GM13976 (cell line): ENCODE data around the gene MCM7.

Experiments used
- DNase-seq: peaks from one replicate; pipeline ENCODE4 v3.0.0; 2012; ENCODE audit warnings: low spot score
- in situ Hi-C: fragments of 300-500 bp; cut with MboI; formaldehyde crosslinking; loops from one replicate; pipeline ENCODE4 v1.12.0; 2022; ENCODE audit warnings: low sequenced_read_pairs, mixed read lengths, inconsistent platforms; ENCODE audit not compliant: unreplicated experiment
- TF ChIP-seq, protein P1 (sequence below): IDR thresholded peaks from 2 replicates; pipeline ENCODE4 v1.5.1; 2012; ENCODE audit warnings: borderline replicate concordance, mild to moderate bottlenecking; ENCODE audit not compliant: insufficient read depth; ENCODE audit errors: extremely low read depth, missing control alignments, control extremely low read depth

The MCM7 gene

GRCh38 chr7:100127866-100128636 lies 26.9 kb upstream of the MCM7 start:
- DNase-seq: no peak
- in situ Hi-C loops: no loop called here
- TF ChIP-seq, protein P1, sequence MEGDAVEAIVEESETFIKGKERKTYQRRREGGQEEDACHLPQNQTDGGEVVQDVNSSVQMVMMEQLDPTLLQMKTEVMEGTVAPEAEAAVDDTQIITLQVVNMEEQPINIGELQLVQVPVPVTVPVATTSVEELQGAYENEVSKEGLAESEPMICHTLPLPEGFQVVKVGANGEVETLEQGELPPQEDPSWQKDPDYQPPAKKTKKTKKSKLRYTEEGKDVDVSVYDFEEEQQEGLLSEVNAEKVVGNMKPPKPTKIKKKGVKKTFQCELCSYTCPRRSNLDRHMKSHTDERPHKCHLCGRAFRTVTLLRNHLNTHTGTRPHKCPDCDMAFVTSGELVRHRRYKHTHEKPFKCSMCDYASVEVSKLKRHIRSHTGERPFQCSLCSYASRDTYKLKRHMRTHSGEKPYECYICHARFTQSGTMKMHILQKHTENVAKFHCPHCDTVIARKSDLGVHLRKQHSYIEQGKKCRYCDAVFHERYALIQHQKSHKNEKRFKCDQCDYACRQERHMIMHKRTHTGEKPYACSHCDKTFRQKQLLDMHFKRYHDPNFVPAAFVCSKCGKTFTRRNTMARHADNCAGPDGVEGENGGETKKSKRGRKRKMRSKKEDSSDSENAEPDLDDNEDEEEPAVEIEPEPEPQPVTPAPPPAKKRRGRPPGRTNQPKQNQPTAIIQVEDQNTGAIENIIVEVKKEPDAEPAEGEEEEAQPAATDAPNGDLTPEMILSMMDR: no peak

DNA sequence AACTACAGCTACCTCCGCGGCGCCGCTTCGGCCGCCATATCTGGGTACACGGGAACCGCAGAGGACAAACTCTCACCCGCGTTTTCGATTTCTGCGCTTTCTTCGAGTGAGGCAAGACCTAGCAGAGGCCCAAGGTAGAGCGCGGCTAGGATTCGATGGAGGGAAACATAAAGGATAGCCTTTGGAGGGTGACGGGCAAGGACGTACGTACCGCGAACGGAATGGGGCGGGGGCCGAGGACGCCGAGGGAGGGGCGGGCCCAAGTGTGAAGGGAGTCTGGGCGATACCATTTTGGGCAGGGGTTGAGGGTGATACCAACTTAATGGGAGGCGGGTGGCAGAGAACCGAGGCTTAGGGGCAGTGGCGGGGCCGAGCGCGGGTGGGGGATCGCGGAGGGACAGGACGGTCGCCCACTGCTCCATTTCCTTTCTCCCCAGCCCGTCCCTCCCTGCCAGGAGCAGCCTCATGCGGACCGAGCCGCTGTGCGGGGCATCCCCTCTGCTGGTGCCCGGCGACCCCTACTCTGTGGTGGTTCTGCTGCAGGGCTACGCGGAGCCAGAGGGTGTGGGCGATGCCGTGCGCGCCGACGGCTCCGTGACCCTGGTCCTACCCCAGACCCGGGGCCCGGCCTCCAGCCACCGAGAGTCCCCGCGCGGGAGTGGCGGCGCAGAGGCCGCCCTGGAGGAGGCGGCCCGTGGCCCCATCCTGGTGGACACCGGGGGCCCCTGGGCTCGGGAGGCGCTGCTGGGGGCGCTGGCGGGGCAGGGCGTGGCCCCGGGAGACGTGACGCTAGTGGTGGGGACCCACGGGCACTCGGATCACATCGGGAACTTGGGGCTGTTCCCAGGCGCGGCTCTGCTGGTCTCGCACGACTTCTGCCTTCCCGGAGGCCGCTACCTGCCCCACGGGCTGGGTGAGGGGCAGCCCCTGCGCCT lies 26.0 kb upstream of the MCM7 start, which contains the start of gene MBLAC1:
MBLAC1 (plus strand) TSS at position 37 of the 935 bp plus-strand sequence; CDS start at position 466, 429 bp downstream.
- DNase-seq: peak; percentile 93
- TF ChIP-seq, protein P1: no peak
- in situ Hi-C loops: no loop called here

DNA sequence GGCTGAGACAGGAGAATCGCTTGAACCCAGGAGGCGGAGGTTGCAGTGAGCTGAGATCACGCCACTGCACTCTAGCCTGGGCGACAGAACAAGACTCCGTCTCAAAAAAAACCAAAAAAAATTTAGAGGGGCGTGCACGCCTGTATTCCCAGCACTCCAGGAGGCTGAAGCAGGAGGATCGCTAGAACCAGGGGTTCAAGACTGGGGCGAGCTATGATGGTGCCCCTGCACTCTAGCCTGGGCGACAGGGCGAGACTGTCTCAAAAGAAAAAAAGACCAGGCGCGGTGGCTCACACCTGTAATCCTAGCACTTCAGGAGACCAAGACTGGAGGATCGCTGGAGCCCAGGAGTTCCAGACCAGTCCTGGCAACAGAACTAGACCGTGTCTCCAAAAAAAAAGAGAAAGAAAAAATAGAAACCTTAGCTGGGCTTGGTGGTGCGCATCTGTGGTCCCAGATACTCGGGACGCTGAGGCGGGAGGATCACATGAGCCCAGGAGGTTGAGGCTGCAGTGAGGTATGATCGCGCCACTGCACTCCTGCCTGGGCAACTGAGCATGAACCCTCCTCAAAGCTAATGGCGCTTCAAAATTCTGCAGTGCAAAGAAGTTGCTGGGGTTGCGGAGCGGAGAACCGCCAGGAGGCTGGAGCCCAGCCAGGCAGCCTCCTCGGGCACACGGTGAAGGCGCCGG lies 25.2 kb upstream of the MCM7 start:
- no peak for DNase-seq
- TF ChIP-seq, protein P1: no peak
- in situ Hi-C loops: no loop called here

- in situ Hi-C loops: no loop called here
- TF ChIP-seq, protein P1: no peak
- DNase-seq: no peak
Observed at GRCh38 chr7:100124301-100125230, 23.4 kb upstream of the MCM7 start.

- in situ Hi-C loops: no loop called here
- TF ChIP-seq, protein P1: no peak
- no peak for DNase-seq
Observed at GRCh38 chr7:100122568-100122967, 21.4 kb upstream of the MCM7 start.
